Amniotic stem cell (primary cell): ENCODE data around the gene RDH12.
"Not testable (repeated sequence)": the region's sequence is repeated elsewhere in the genome, so short reads cannot be mapped to it uniquely, and the experiment has no call there.

Experiments used
- DNase-seq: peaks from one replicate; lab custom pipeline; 2025; lab: John Stamatoyannopoulos, UW

The RDH12 gene

GRCh38 chr14:67701492-67701891 lies at the start of gene RDH12:
TSS of gene RDH12 (plus strand) at chr14:67701886. CDS start at chr14:67722643, 20,757 bp downstream.
- not testable (repeated sequence) for DNase-seq

GRCh38 chr14:67652189-67652588 lies 49.5 kb upstream of the RDH12 start:
- no peak for DNase-seq

GRCh38 chr14:67653651-67654280 lies 47.9 kb upstream of the RDH12 start:
- DNase-seq, result no peak

- no peak for DNase-seq
These were observed 38.1 kb upstream of the RDH12 start for GRCh38 chr14:67663633-67664032.

- no peak for DNase-seq
These were observed 35.8 kb upstream of the RDH12 start for GRCh38 chr14:67665868-67666267.

GRCh38 chr14:67666750-67667449 lies 34.8 kb upstream of the RDH12 start:
- peak; percentile 26 for DNase-seq

GRCh38 chr14:67668559-67668958 lies 33.1 kb upstream of the RDH12 start:
- DNase-seq, result no peak

- no peak for DNase-seq
These were observed 28.2 kb upstream of the RDH12 start for GRCh38 chr14:67673451-67673850.

GRCh38 chr14:67674139-67674479 lies 27.6 kb upstream of the RDH12 start:
- peak; percentile 22 for DNase-seq

GRCh38 chr14:67674480-67675218 lies 27.0 kb upstream of the RDH12 start, which contains the start of gene VTI1B:
TSS of gene VTI1B (minus strand) at chr14:67674632. CDS start at chr14:67674489, 143 bp downstream.
- peak; percentile 55 for DNase-seq

GRCh38 chr14:67675219-67675582 lies 26.5 kb upstream of the RDH12 start:
- no peak for DNase-seq

GRCh38 chr14:67679006-67679405 lies 22.7 kb upstream of the RDH12 start:
- no peak for DNase-seq

GRCh38 chr14:67680121-67680602 lies 21.5 kb upstream of the RDH12 start:
- peak; percentile 52 for DNase-seq

- DNase-seq, result no peak
These were observed 20.7 kb upstream of the RDH12 start for GRCh38 chr14:67680941-67681340.

- DNase-seq, result no peak
These were observed 17.8 kb upstream of the RDH12 start for GRCh38 chr14:67683842-67684241.

- no peak for DNase-seq
These were observed 11.7 kb upstream of the RDH12 start for GRCh38 chr14:67690011-67690410.

- peak; percentile 66 for DNase-seq
These were observed 6.8 kb upstream of the RDH12 start for GRCh38 chr14:67694791-67695393.

GRCh38 chr14:67695394-67695949 lies 6.2 kb upstream of the RDH12 start, which contains the start of gene RDH11:
TSS of gene RDH11 (minus strand) at chr14:67695764. CDS start at chr14:67695703, 61 bp downstream.
- peak; percentile 82 for DNase-seq

- no peak for DNase-seq
These were observed 4.7 kb upstream of the RDH12 start for GRCh38 chr14:67697006-67697405.

GRCh38 chr14:67698179-67698578 lies 3.5 kb upstream of the RDH12 start:
- no peak for DNase-seq

- no peak for DNase-seq
These were observed 2.3 kb downstream of the RDH12 start for GRCh38 chr14:67703997-67704396.

GRCh38 chr14:67704484-67705089 lies 2.9 kb downstream of the RDH12 start:
- peak; percentile 24 for DNase-seq
